Neural progenitor cell (in vitro differentiated cells): ENCODE data around the gene NBEA.

Experiments used
- CTCF ChIP-seq: fragments of 200-600 bp; sonication (generic); IDR thresholded peaks from 2 replicates; pipeline ENCODE4 v1.5.1; 2017; ENCODE audit warnings: antibody characterized with exemption, mild to moderate bottlenecking
- EZH2 ChIP-seq: fragments of 200-600 bp; sonication (generic); IDR thresholded peaks from 2 replicates; pipeline ENCODE4 v1.6.1; 2017; ENCODE audit warnings: antibody characterized with exemption, mild to moderate bottlenecking, moderate library complexity
- EZH2phosphoT487 ChIP-seq: fragments of 200-600 bp; sonication (generic); IDR thresholded peaks from 2 replicates; pipeline ENCODE4 v1.6.1; 2017; ENCODE audit warnings: antibody characterized with exemption

- TF ChIP-seq CTCF = no peak
- no peak for TF ChIP-seq EZH2
- no peak for TF ChIP-seq EZH2phosphoT487
These were observed 401.3 kb downstream of the NBEA start for GRCh38 chr13:35343417-35343816.
